A673 (cell line): ENCODE data around the gene DPYD. TPM values are rescaled to one million over a fixed set of nuclear protein-coding genes. Genes with fewer than 3 reads are reported as not detected.

Experiments
- BruUV-seq: library from RNA; stranded (reverse); fragments of 400-500 nt; replicated peaks from 2 replicates; lab custom pipeline; 2021; lab: Mats Ljungman, UMichigan
- CTCF ChIA-PET: fragments of 300-600 bp; sonication (Branson Sonifier 250); formaldehyde crosslinking; loops from one replicate; lab custom pipeline; 2022; ENCODE audit warnings: antibody characterized with exemption; lab: Charles Lee
- POLR2A ChIA-PET: fragments of 300-600 bp; sonication (Branson Sonifier 250); formaldehyde crosslinking; loops from one replicate; lab custom pipeline; 2022; ENCODE audit warnings: antibody characterized with exemption; ENCODE audit not compliant: low non-redundant PET; lab: Charles Lee
- DNase-seq: peaks from one replicate; pipeline ENCODE4 v3.0.0-alpha.2; 2015; ENCODE audit warnings: low spot score
- H3K27ac ChIP-seq: fragments of 200-600 bp; sonication (generic); 2 replicates; pipeline ENCODE4 v1.5.1; 2016; ENCODE audit warnings: mixed run types, low read depth, mild to moderate bottlenecking, mixed read lengths, antibody characterized with exemption, low read length; ENCODE audit not compliant: poor library complexity, severe bottlenecking
- H3K27me3 ChIP-seq: fragments of 200-600 bp; sonication (generic); replicated peaks from 2 replicates; pipeline ENCODE4 v1.6.1; 2017; ENCODE audit warnings: mixed run types, low read depth, mild to moderate bottlenecking, mixed read lengths, antibody characterized with exemption, low read length; ENCODE audit not compliant: insufficient read depth, poor library complexity
- H3K36me3 ChIP-seq: fragments of 200-600 bp; sonication (generic); 2 replicates; pipeline ENCODE4 v1.6.1; 2016; ENCODE audit warnings: mixed run types, mild to moderate bottlenecking, mixed read lengths, antibody characterized with exemption, low read length; ENCODE audit not compliant: insufficient read depth, poor library complexity, severe bottlenecking
- H3K4me1 ChIP-seq: fragments of 200-600 bp; sonication (generic); 2 replicates; pipeline ENCODE4 v1.6.1; 2017; ENCODE audit warnings: mixed run types, mild to moderate bottlenecking, mixed read lengths, antibody characterized with exemption, low read length; ENCODE audit not compliant: insufficient read depth, poor library complexity, severe bottlenecking
- H3K4me3 ChIP-seq: fragments of 200-600 bp; sonication (generic); 2 replicates; pipeline ENCODE4 v1.5.1; 2016; ENCODE audit warnings: low read depth, mixed run types, mild to moderate bottlenecking, mixed read lengths, low read length; ENCODE audit not compliant: poor library complexity, severe bottlenecking
- H3K9me3 ChIP-seq: fragments of 200-600 bp; sonication (generic); 2 replicates; pipeline ENCODE4 v1.6.1; 2016; ENCODE audit warnings: mixed run types, low read depth, mild to moderate bottlenecking, mixed read lengths, antibody characterized with exemption, low read length; ENCODE audit not compliant: poor library complexity, severe bottlenecking
- EZH2 ChIP-seq: fragments of 200-600 bp; sonication (generic); IDR thresholded peaks from 2 replicates; pipeline ENCODE4 v1.6.1; 2017; ENCODE audit warnings: borderline replicate concordance, low read depth, mild to moderate bottlenecking, mixed read lengths, antibody characterized with exemption, low read length; ENCODE audit not compliant: poor library complexity, severe bottlenecking
- intact Hi-C: fragments of 100-400 bp; cut with micrococcal nuclease; formaldehyde crosslinking; loops from one replicate; pipeline ENCODE4 v1.10.0; 2022; ENCODE audit not compliant: unreplicated experiment
- total RNA-seq: library from RNA; stranded (reverse); gene quantifications from 2 replicates; pipeline ENCODE4 v1.2.3, GENCODE V29; 2021
- TF ChIP-seq, protein P1 (sequence below): fragments of 300-800, 200-600 bp; sonication (generic); conservative IDR thresholded peaks from 2 replicates; pipeline ENCODE4 v1.5.1; 2017; ENCODE audit warnings: low read depth, mild to moderate bottlenecking, antibody characterized with exemption, low read length, moderate library complexity, mixed read lengths

Gene DPYD
- total RNA-seq, 1 experiment from 2014 or later = 13.4 TPM

DNA sequence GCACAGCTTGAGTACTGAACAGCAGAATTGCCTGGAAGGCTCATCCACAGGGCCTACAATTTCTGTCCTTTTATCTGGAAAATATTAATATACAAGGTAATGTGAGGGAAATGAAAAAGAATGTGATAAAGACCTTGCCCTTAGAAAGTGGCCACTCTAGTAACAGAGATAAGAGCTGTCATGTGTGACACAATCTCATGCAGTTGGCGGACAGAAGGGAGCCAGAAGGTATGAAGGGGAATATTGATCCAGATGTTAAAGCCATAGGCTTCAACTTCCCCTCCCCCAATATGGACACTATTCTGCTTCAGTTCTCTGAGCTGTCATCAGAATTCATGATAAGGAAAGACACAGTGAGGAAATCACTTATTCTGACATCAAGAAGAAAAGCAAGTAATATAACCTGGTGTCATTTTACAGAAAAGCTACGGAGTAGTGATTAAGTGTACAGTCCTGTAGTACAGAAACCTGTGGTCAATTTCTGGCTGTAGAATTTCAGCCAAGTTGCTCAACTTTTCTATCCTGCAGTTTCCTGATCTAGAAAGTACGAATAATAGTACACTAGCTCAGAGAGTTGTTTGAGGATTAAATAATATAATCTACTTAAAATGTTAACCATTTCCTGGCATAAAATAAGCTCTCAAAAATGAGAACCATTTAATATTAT lies 572.1 kb downstream of the DPYD start:
- Histone ChIP-seq H3K4me1 (peaks cover 4% of the 10 kb centered on the region), H3K4me3 (no peak overlapping the region), H3K36me3 (no peaks in the 10 kb centered on the region), H3K9me3 (no peaks in the 10 kb centered on the region), H3K27ac (no peak overlapping the region), H3K27me3 (no peaks in the 10 kb centered on the region)
- BruUV-seq = no TSS peak
- TF ChIP-seq, protein P1, sequence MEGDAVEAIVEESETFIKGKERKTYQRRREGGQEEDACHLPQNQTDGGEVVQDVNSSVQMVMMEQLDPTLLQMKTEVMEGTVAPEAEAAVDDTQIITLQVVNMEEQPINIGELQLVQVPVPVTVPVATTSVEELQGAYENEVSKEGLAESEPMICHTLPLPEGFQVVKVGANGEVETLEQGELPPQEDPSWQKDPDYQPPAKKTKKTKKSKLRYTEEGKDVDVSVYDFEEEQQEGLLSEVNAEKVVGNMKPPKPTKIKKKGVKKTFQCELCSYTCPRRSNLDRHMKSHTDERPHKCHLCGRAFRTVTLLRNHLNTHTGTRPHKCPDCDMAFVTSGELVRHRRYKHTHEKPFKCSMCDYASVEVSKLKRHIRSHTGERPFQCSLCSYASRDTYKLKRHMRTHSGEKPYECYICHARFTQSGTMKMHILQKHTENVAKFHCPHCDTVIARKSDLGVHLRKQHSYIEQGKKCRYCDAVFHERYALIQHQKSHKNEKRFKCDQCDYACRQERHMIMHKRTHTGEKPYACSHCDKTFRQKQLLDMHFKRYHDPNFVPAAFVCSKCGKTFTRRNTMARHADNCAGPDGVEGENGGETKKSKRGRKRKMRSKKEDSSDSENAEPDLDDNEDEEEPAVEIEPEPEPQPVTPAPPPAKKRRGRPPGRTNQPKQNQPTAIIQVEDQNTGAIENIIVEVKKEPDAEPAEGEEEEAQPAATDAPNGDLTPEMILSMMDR = no peak
- TF ChIP-seq EZH2 = no peak
- intact Hi-C loops = no loop called here
- POLR2A ChIA-PET = no interaction called here
- DNase-seq = no peak
- CTCF ChIA-PET = no interaction called here

DNA sequence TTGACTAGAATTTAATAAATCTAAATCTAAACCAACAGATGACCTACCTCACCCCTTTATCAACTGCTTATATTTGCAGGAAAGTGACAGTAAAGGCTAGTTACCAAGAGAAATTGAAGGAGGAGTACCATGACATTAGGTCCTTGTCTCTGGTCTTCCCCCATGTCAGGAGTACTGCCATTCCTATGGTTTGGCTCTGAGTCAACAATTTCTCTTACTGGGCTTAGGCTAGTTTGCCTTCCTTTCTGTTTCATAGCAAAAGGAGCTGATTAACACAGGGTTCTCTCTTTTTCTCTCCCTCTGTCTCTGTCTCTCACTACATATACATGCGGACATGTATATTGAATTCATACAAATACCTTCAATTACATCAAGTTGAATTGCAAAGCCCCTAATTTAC lies 579.9 kb downstream of the DPYD start:
- H3K36me3 ChIP-seq = no peaks in the 10 kb centered on the region
- ChIA-PET CTCF (no interaction called here), POLR2A (no interaction called here)
- H3K4me3 ChIP-seq = no peak overlapping the region
- intact Hi-C loops = no loop called here
- no TSS peak for BruUV-seq
- H3K27me3 ChIP-seq = no peaks in the 10 kb centered on the region
- DNase-seq = peak; percentile 27
- TF ChIP-seq, protein P1 = no peak
- TF ChIP-seq EZH2 = no peak
- H3K27ac ChIP-seq = no peak overlapping the region
- no peaks in the 10 kb centered on the region for H3K4me1 ChIP-seq
- no peaks in the 10 kb centered on the region for H3K9me3 ChIP-seq

DNA sequence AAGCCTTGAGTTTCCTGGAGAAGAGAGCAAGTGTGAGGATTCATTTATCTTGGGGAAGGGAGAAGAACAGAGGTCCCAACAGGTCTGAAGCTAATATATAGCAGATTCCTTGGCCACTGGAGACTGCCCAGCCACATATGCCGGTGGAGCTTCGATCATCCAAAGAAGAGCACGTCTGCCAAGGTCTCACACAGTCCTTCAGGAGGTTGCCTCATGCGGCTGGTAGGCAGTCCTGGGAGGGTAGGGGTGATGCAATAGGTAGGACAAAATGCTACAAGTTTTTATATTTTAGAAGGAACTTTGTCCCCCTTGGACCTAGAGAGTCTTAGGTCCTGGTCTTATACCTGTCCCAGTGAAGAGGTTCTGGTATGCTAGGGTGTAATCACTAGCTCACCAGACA lies 582.5 kb downstream of the DPYD start:
- CTCF ChIA-PET = no interaction called here
- Histone ChIP-seq H3K9me3 (no peaks in the 10 kb centered on the region), H3K27ac (no peak overlapping the region), H3K4me1 (peaks cover 12% of the 10 kb centered on the region), H3K27me3 (no peaks in the 10 kb centered on the region), H3K36me3 (no peaks in the 10 kb centered on the region), H3K4me3 (no peak overlapping the region)
- DNase-seq = no peak
- POLR2A ChIA-PET = no interaction called here
- TF ChIP-seq, protein P1 = no peak
- TF ChIP-seq EZH2 = no peak
- intact Hi-C loops = no loop called here
- BruUV-seq = no TSS peak
